ENCODE results near the gene UBE2O. TPM values are rescaled to one million over a fixed set of nuclear protein-coding genes. Genes with fewer than 3 reads are reported as not detected.
A peak's percentile ranks its signal among the peaks of the same experiment; 100 is the strongest.

UBE2O gene
- total RNA-seq, 6 experiments from 2014 or later: 24.3 to 26.0 (median 24.5) TPM

DNA sequence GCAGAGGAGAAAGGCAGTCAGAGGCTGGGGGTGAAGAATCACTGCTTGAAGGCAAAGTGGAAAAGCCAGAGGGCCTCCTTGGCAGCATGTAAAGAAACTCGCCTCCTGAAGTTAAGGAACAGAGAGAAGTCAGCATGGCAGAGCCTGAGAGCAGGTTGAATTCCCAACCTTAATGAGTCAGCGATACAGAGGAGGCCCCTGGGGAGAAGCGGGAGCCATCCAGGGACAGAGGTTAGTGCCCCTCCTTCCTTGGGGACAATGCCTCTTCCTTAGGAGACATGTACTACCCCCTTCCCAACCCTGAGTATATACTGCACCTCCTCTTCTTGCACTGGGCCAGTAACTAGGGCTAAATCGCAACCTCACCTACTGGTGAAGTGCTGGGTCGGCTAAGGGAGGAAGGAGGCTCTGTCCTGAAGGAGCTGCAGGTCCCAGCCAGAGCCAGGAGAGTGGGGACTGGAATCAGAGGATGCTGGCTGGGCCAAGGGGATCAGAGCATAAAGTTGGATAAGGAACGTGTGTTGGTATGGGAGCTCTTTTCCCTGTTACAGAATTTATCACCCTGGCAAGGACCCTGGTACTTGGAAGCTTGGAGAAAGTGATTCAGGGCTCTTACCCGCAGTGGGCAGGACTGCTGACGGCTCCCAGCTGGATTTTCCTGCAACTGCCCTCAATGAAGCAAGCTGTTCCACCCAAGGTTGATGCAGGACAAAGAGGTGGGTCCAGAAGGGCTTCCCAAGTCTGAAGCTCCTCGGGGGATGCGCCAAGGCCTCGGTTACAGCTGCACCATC, 9.0 kb upstream of the UBE2O start:
- no peak overlapping the region for H3K4me3 Mint-ChIP-seq
- H3K4me1 Mint-ChIP-seq (ENCODE audit: low read depth): peaks cover 6% of the 10 kb centered on the region; the same call in 1 of the 2 replicates
- DNase-seq: no peak
- H3K36me3 Mint-ChIP-seq (ENCODE audit: low read depth): no peaks in the 10 kb centered on the region
- no peak for TF ChIP-seq CTCF (IDR thresholded peaks at IDR 0.05)
- no peak overlapping the region for H3K27ac Mint-ChIP-seq
- H3K9me3 Mint-ChIP-seq: no peaks in the 10 kb centered on the region
- peaks cover 6% of the 10 kb centered on the region; the same call in 1 of the 2 replicates for H3K27me3 Mint-ChIP-seq (ENCODE audit: insufficient read depth)

DNA sequence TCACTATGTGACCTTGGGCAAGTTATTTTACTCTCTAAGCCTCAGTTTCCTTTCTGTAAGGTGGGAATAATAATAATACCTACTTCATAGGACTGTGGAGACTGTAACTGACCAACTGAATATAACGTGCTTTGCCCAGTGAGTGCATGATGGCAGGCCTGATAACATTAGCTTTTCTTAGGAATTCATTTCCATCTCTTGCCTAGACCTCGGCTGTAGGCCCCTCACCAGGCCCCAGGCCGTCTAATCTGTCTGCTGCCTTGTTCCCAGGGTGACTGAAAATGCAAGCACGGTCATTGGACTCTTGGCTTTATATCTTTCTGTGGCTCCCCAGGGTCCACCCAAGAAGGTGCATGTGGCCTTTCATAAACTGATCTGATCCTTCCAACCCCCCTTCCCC, 6.7 kb upstream of the UBE2O start:
- Mint-ChIP-seq H3K27ac (no peak overlapping the region), H3K27me3 (ENCODE audit: insufficient read depth) (peaks cover 5% of the 10 kb centered on the region; the same call in 1 of the 2 replicates), H3K4me3 (no peak overlapping the region), H3K4me1 (ENCODE audit: low read depth) (no peaks in the 10 kb centered on the region), H3K36me3 (ENCODE audit: low read depth) (no peaks in the 10 kb centered on the region), H3K9me3 (no peaks in the 10 kb centered on the region)
- TF ChIP-seq CTCF (IDR thresholded peaks at IDR 0.05): no peak
- no peak for DNase-seq

- no peaks in the 10 kb centered on the region for H3K9me3 Mint-ChIP-seq
- peak; percentile 54 for DNase-seq
- H3K4me3 Mint-ChIP-seq: no peak overlapping the region
- H3K27ac Mint-ChIP-seq: no peak overlapping the region
- peaks cover 5% of the 10 kb centered on the region; the same call in 1 of the 2 replicates for H3K27me3 Mint-ChIP-seq (ENCODE audit: insufficient read depth)
- no peaks in the 10 kb centered on the region for H3K4me1 Mint-ChIP-seq (ENCODE audit: low read depth)
- no peaks in the 10 kb centered on the region for H3K36me3 Mint-ChIP-seq (ENCODE audit: low read depth)
- peak; percentile 74 for TF ChIP-seq CTCF (IDR thresholded peaks at IDR 0.05)
These were observed 5.9 kb upstream of the UBE2O start for GRCh38 chr17:76458580-76459490.

GRCh38 chr17:76453431-76453743, 435 bp upstream of the UBE2O start:
- Mint-ChIP-seq H3K27ac (peak overlapping the region; percentile 61), H3K9me3 (no peaks in the 10 kb centered on the region), H3K27me3 (ENCODE audit: insufficient read depth) (no peaks in the 10 kb centered on the region), H3K4me3 (peak overlapping the region; percentile 96), H3K36me3 (ENCODE audit: low read depth) (no peaks in the 10 kb centered on the region), H3K4me1 (ENCODE audit: low read depth) (peaks cover 31% of the 10 kb centered on the region)
- DNase-seq: no peak
- TF ChIP-seq CTCF (IDR thresholded peaks at IDR 0.05): peak; percentile 50

GRCh38 chr17:76452127-76452659, 759 bp downstream of the UBE2O start:
- Mint-ChIP-seq H3K4me3 (peak overlapping the region; percentile 96), H3K27me3 (ENCODE audit: insufficient read depth) (no peaks in the 10 kb centered on the region; the same call in 1 of the 2 replicates), H3K4me1 (ENCODE audit: low read depth) (peaks cover 43% of the 10 kb centered on the region), H3K27ac (peak overlapping the region; percentile 72), H3K36me3 (ENCODE audit: low read depth) (no peaks in the 10 kb centered on the region), H3K9me3 (no peaks in the 10 kb centered on the region)
- DNase-seq: no peak
- no peak for TF ChIP-seq CTCF (IDR thresholded peaks at IDR 0.05)
